H1 (cell line): ENCODE data around the gene LHX8. TPM values are rescaled to one million over a fixed set of nuclear protein-coding genes. Genes with fewer than 3 reads are reported as not detected.

Experiments used
- E2F6 ChIP-seq: IDR thresholded peaks from 2 replicates; pipeline ENCODE4 v1.6.1; 2012; ENCODE audit warnings: inconsistent platforms
- RBBP5 ChIP-seq: IDR thresholded peaks from 2 replicates; pipeline ENCODE4 v1.7.1; 2012; ENCODE audit warnings: low read depth, mild to moderate bottlenecking, inconsistent platforms, low read length, moderate library complexity, borderline replicate concordance
- polyA plus RNA-seq, 7 experiments: library from polyadenylated mRNA; depleted of rRNA in 3 of 7; stranded (reverse) in 5 of 7; unstranded in 2 of 7; fragments of >200 nt in 5 of 7; fragments of 200-250 nt in 2 of 7; gene quantifications; 1 replicate in 5 of 7; 2 replicates in 1 of 7; 4 replicates in 1 of 7; pipeline versions ENCODE4 v1.2.1 to v1.2.3, GENCODE V29; 2011 to 2013; ENCODE audit warnings: missing spikeins in 2 of 7, mixed read lengths in 2 of 7
- total RNA-seq: library from RNA; stranded (reverse); fragmentation: NEBNext Ultra II Directional; extraction: Animal tissue kit (Norgen Biotek cat#: 25700); gene quantifications from 2 replicates; pipeline ENCODE4 v1.2.1, GENCODE V29; 2021
- TF ChIP-seq, protein P1 (sequence below): IDR thresholded peaks from 2 replicates; pipeline ENCODE4 v1.6.1; 2011; ENCODE audit warnings: low read depth, mild to moderate bottlenecking, low read length; ENCODE audit not compliant: insufficient read depth

The LHX8 gene
- total and polyA plus RNA-seq, 2 of the 8 experiments (the other 6 are each of a cell fraction or from before 2014, with no cell fraction given), result 0.50 to 1.2 TPM

GRCh38 chr1:75134647-75135572, 722 bp downstream of the LHX8 start (continued):
- TF ChIP-seq RBBP5, result peak; percentile 71; the same call in 1 of the 2 replicates
- TF ChIP-seq, protein P1, sequence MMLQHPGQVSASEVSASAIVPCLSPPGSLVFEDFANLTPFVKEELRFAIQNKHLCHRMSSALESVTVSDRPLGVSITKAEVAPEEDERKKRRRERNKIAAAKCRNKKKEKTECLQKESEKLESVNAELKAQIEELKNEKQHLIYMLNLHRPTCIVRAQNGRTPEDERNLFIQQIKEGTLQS, result no peak
- no peak for TF ChIP-seq E2F6
- TF ChIP-seq, all 59 proteins: peak for 13
